DND-41 (cell line): Measurements from ENCODE around the gene FBXL12.
"Not testable (repeated sequence)": the region's sequence is repeated elsewhere in the genome, so short reads cannot be mapped to it uniquely, and the experiment has no call there.

ENCODE experiments used
- ATAC-seq: fragments of 200-7000 bp; cut with Tn5 transposase; 3 replicates; pipeline ENCODE4 v1.9.1; 2021; ENCODE audit warnings: low read depth; ENCODE audit not compliant: insufficient read depth
- DNase-seq: peaks from one replicate; pipeline ENCODE4 v3.0.0-alpha.2; 2020
- H2AFZ ChIP-seq: 2 replicates; pipeline ENCODE4 v1.6.0; 2012; ENCODE audit warnings: low read depth, low read length
- H3K27ac ChIP-seq: 2 replicates; pipeline ENCODE4 v1.5.1; 2012; ENCODE audit warnings: low read length, inconsistent platforms
- H3K27me3 ChIP-seq: fragments of 200-600 bp; sonication (generic); 2 replicates; pipeline ENCODE4 v1.6.0; 2012; ENCODE audit warnings: low read length, mild to moderate bottlenecking, inconsistent platforms; ENCODE audit not compliant: insufficient read depth, poor library complexity
- H3K36me3 ChIP-seq: 2 replicates; pipeline ENCODE4 v1.5.1; 2012; ENCODE audit warnings: low read length, inconsistent platforms; ENCODE audit not compliant: insufficient read depth
- H3K4me1 ChIP-seq: 2 replicates; pipeline ENCODE4 v1.5.1; 2012; ENCODE audit warnings: mild to moderate bottlenecking, low read length; ENCODE audit not compliant: insufficient read depth
- H3K4me2 ChIP-seq: 2 replicates; pipeline ENCODE4 v1.6.0; 2012; ENCODE audit warnings: mild to moderate bottlenecking, moderate library complexity, low read length, inconsistent platforms; ENCODE audit not compliant: insufficient read depth
- H3K4me3 ChIP-seq, 2 experiments: fragments of 200-600 bp in 1 of 2; shearing (Covaris generic) in 1 of 2; 2 replicates each; pipeline ENCODE4 v1.5.1; 2012 to 2016; ENCODE audit warnings: inconsistent platforms in 2 of 2, low read length in 2 of 2, mild to moderate bottlenecking in 2 of 2, low read depth in 1 of 2, moderate library complexity in 1 of 2
- H3K79me2 ChIP-seq: 2 replicates; pipeline ENCODE4 v1.6.0; 2012; ENCODE audit warnings: low read length, inconsistent platforms; ENCODE audit not compliant: insufficient read depth
- H3K9ac ChIP-seq: 2 replicates; pipeline ENCODE4 v1.6.0; 2012; ENCODE audit warnings: low read depth, mild to moderate bottlenecking, inconsistent platforms, low read length, moderate library complexity
- H3K9me3 ChIP-seq: 2 replicates; pipeline ENCODE4 v1.5.1; 2012; ENCODE audit warnings: low read length, moderate library complexity, mild to moderate bottlenecking, inconsistent platforms; ENCODE audit not compliant: insufficient read depth, severe bottlenecking
- H4K20me1 ChIP-seq: 2 replicates; pipeline ENCODE4 v1.6.0; 2012; ENCODE audit warnings: low read length; ENCODE audit not compliant: insufficient read depth
- EZH2 ChIP-seq: IDR thresholded peaks from 3 replicates; pipeline ENCODE4 v1.6.1; 2012; ENCODE audit warnings: borderline replicate concordance, low read depth, mild to moderate bottlenecking, moderate library complexity, low read length, inconsistent platforms; ENCODE audit not compliant: severe bottlenecking
- TF ChIP-seq, protein P1 (sequence below): IDR thresholded peaks from 2 replicates; pipeline ENCODE4 v1.5.1; 2012; ENCODE audit warnings: borderline replicate concordance, low read length, moderate library complexity, mild to moderate bottlenecking; ENCODE audit not compliant: poor library complexity, severe bottlenecking; ENCODE audit errors: extremely low read depth

Gene FBXL12

DNA sequence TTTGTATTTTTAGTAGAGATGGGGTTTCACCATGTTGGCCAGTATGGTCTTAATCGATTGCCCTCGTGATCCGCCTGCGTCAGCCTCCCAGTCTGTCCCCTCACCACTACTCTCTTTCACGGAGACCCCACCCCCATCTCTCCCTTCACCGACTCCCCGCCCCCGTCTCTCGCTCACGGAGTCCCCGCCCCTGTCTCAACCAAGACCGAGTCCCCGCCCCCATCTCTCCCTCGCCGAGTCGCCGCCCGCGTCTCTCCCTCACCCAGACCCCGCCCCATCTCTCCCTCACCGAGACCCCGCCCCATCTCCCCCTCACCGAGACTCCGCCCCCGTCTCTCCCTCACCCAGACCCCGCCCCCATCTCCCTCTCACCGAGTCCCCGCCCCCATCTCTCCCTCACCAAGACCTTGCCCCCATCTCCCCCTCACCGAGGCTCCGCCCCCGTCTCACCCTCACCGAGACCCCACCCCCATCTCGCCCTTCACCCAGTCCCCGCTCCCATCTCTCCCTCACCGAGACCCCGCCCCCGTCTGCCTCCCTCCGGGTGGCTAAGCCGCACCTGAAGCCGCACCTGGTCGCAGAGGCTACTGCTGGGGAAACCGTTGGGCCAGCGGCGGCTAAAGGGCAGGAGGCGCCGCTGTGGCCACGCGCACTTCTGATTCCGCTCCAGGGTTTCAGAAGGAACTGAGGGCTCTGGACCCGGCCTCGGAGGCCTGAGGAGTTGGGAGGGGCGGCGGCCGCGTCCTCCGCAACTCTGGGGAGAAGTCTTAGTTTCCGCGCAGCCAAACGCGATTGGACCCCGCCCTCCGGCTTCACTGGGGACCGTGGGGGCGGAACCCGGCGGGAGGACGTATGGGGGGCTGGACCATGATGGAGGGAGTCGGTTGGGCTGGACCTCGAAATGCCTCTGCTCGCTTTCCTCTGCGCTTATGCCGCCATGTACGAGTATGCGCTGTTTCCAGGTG, 33.2 kb downstream of the FBXL12 start:
- no peaks in the 10 kb centered on the region for H3K36me3 ChIP-seq
- no peak for TF ChIP-seq EZH2
- TF ChIP-seq, protein P1, sequence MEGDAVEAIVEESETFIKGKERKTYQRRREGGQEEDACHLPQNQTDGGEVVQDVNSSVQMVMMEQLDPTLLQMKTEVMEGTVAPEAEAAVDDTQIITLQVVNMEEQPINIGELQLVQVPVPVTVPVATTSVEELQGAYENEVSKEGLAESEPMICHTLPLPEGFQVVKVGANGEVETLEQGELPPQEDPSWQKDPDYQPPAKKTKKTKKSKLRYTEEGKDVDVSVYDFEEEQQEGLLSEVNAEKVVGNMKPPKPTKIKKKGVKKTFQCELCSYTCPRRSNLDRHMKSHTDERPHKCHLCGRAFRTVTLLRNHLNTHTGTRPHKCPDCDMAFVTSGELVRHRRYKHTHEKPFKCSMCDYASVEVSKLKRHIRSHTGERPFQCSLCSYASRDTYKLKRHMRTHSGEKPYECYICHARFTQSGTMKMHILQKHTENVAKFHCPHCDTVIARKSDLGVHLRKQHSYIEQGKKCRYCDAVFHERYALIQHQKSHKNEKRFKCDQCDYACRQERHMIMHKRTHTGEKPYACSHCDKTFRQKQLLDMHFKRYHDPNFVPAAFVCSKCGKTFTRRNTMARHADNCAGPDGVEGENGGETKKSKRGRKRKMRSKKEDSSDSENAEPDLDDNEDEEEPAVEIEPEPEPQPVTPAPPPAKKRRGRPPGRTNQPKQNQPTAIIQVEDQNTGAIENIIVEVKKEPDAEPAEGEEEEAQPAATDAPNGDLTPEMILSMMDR, result no peak
- H3K27ac ChIP-seq, result peak overlapping the region; percentile 65
- DNase-seq, result peak; percentile 96
- no peaks in the 10 kb centered on the region for H3K79me2 ChIP-seq
- H3K4me2 ChIP-seq, result peak overlapping the region; percentile 71
- H3K9me3 ChIP-seq, result no peaks in the 10 kb centered on the region
- H3K9ac ChIP-seq, result peak overlapping the region; percentile 60
- H3K4me3 ChIP-seq, result peak overlapping the region; percentile 39 to 63; a peak in 3 of 4 replicates
- peak; percentile 87 for ATAC-seq
- no peaks in the 10 kb centered on the region for H4K20me1 ChIP-seq
- peaks cover 31% of the 10 kb centered on the region for H3K4me1 ChIP-seq
- H2AFZ ChIP-seq, result peak overlapping the region; percentile 95
- no peaks in the 10 kb centered on the region for H3K27me3 ChIP-seq

- not testable (repeated sequence) for H3K36me3 ChIP-seq, DNase-seq, H3K27me3 ChIP-seq, H3K79me2 ChIP-seq, H3K9me3 ChIP-seq, ATAC-seq, H4K20me1 ChIP-seq
- Histone ChIP-seq H3K4me1 (peaks cover 23% of the 10 kb centered on the region), H3K4me2 (peak overlapping the region; percentile 71), H3K9ac (peak overlapping the region; percentile 60), H3K4me3 (peak overlapping the region in 1 of 2 experiments; percentile 55; a peak in 2 of 4 replicates), H2AFZ (peak overlapping the region; percentile 5; the same call in 1 of the 2 replicates), H3K27ac (peak overlapping the region; percentile 65; the same call in 1 of the 2 replicates)
These were observed 34.7 kb downstream of the FBXL12 start for GRCh38 chr19:9784163-9784496.

GRCh38 chr19:9782338-9782737, 36.5 kb downstream of the FBXL12 start:
- H3K9ac ChIP-seq, result no peak overlapping the region
- H3K9me3 ChIP-seq, result no peaks in the 10 kb centered on the region
- no peaks in the 10 kb centered on the region for H3K27me3 ChIP-seq
- TF ChIP-seq EZH2, result no peak
- TF ChIP-seq, protein P1, result no peak
- no peaks in the 10 kb centered on the region for H3K79me2 ChIP-seq
- no peaks in the 10 kb centered on the region for H3K36me3 ChIP-seq
- no peak overlapping the region for H3K27ac ChIP-seq
- H3K4me1 ChIP-seq, result peaks cover 23% of the 10 kb centered on the region
- DNase-seq (no peak), ATAC-seq (no peak)
- H3K4me2 ChIP-seq, result no peak overlapping the region
- no peak overlapping the region for H2AFZ ChIP-seq
- H4K20me1 ChIP-seq, result no peaks in the 10 kb centered on the region
- no peak overlapping the region for H3K4me3 ChIP-seq
